Measurements from ENCODE around the gene P2RY14.

- TF ChIP-seq CTCF (IDR thresholded peaks at IDR 0.05) (no peak), POLR2A (IDR thresholded peaks at IDR 0.05) (no peak)
These were observed 102.4 kb downstream of the P2RY14 start for GRCh38 chr3:151175952-151176351.
